Stimulated activated CD4-positive, alpha-beta T cell treated with anti-CD3 and anti-CD28 coated beads, Interleukin-1b, Interleukin-23, amount 100 ng/mL, for 48 hours (primary cell): Measurements from ENCODE around the gene KPNA6.
"Not testable (repeated sequence)": the region's sequence is repeated elsewhere in the genome, so short reads cannot be mapped to it uniquely, and the experiment has no call there.

ENCODE experiments used
- DNase-seq: peaks from one replicate; pipeline ENCODE4 v3.0.0-alpha.2; 2020

KPNA6 gene

GRCh38 chr1:32143302-32143695 is 35.4 kb downstream of the KPNA6 start:
- DNase-seq: not testable (repeated sequence)

- DNase-seq: no peak
Measured at GRCh38 chr1:32144033-32144432, 36.2 kb downstream of the KPNA6 start.

- not testable (repeated sequence) for DNase-seq
Measured at GRCh38 chr1:32147799-32148198, 39.9 kb downstream of the KPNA6 start.

- DNase-seq: no peak
Measured at GRCh38 chr1:32150847-32151246, 43.0 kb downstream of the KPNA6 start.

GRCh38 chr1:32151319-32151787 is 43.5 kb downstream of the KPNA6 start:
- no peak for DNase-seq

GRCh38 chr1:32159189-32159588 is 51.3 kb downstream of the KPNA6 start:
- no peak for DNase-seq

- no peak for DNase-seq
Measured at GRCh38 chr1:32163405-32163804, 55.5 kb downstream of the KPNA6 start.

GRCh38 chr1:32165633-32166032 is 57.8 kb downstream of the KPNA6 start:
- DNase-seq: not testable (repeated sequence)

GRCh38 chr1:32170991-32171390 is 63.1 kb downstream of the KPNA6 start:
- no peak for DNase-seq

- no peak for DNase-seq
Measured at GRCh38 chr1:32172621-32173245, 64.9 kb downstream of the KPNA6 start.

GRCh38 chr1:32178380-32179192 is 70.7 kb downstream of the KPNA6 start:
- DNase-seq: no peak

GRCh38 chr1:32179193-32179442 is 71.3 kb downstream of the KPNA6 start:
- DNase-seq: no peak

- peak; percentile 93 for DNase-seq
Measured at GRCh38 chr1:32179443-32180185, 71.8 kb downstream of the KPNA6 start, which contains the start of gene TXLNA. TSS of gene TXLNA (plus strand) at chr1:32179675. CDS start at chr1:32180346, 671 bp downstream.

- peak; percentile 52 for DNase-seq
Measured at GRCh38 chr1:32180186-32181060, 72.6 kb downstream of the KPNA6 start.

- DNase-seq: no peak
Measured at GRCh38 chr1:32181065-32181464, 73.2 kb downstream of the KPNA6 start.

GRCh38 chr1:32181563-32181962 is 73.7 kb downstream of the KPNA6 start:
- no peak for DNase-seq

GRCh38 chr1:32182060-32182459 is 74.2 kb downstream of the KPNA6 start:
- no peak for DNase-seq

- DNase-seq: no peak
Measured at GRCh38 chr1:32184650-32185049, 76.8 kb downstream of the KPNA6 start.

- DNase-seq: no peak
Measured at GRCh38 chr1:32186077-32186476, 78.2 kb downstream of the KPNA6 start.

- DNase-seq: no peak
Measured at GRCh38 chr1:32186491-32186890, 78.6 kb downstream of the KPNA6 start.

GRCh38 chr1:32187850-32188249 is 80.0 kb downstream of the KPNA6 start:
- no peak for DNase-seq

GRCh38 chr1:32192220-32192948 is 84.5 kb downstream of the KPNA6 start:
- DNase-seq: no peak
